HG03060 (cell line): ENCODE results near the gene WDR35.
A peak's percentile ranks its signal among the peaks of the same experiment; 100 is the strongest.

Source experiments
- ATAC-seq: cut with Tn5 transposase; IDR thresholded peaks from one replicate; pipeline ENCODE4 v1.9.1; 2021; ENCODE audit warnings: low read depth, moderate number of reproducible peaks; ENCODE audit not compliant: unreplicated experiment

Gene WDR35

DNA sequence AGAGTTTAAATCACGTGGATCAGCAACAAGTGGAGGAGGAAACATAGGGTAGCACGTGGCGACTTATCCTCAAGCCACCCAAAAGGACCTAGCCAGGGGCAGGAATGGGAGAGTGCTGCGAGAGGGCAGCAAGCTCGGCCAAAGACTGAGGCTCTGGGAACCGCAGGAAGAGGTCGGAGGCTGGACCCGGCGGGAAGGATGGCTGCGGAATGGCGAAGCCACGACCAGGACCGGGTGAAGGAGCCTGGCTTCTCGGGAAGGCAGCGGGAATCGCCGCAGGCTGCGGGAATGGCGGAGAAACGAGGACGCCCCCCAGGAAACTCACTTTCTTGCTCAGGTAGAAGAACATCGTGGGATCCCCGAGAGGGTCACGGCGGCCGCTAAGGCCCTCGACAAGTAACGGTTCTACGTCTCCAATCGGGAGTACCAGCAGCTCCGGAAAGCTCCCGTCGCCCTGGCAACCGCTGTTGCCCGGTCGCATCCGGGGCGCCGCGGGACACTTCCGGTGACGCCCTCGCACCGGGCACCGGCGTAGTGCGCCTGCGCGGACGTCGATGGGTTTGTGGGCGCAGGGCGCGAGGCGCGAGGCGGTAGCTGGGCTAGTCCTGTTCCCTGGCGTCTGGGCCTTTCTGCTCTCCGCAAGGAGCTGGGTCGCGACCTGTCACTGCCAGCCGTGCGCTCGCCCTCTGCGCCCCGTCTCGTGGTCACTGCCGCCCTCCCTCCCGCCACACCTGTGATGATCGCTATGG, at the start of gene WDR35:
TSS of gene WDR35 (minus strand) at position 439 of the 749 bp plus-strand sequence. CDS start at position 349, 90 bp downstream.
- peak; percentile 63 for ATAC-seq

DNA sequence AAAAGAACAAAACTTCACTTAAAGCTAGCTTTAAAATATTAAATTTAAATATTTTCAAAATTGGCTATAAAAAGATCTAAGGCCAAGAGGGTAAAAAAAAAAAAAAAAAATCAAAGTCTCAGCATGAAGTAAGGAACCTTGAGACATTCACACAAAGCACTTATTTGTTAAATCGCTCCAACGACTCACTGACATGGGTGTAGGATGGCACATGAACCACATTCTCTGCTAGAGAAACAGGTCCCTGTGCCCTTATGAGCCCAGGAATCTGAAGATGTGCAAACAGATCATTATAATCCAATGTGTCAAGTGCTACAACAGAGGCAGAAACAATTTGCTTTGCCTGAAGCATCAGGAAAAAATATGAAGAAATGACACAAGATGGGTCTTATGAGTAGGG, 47.8 kb upstream of the WDR35 start:
- no peak for ATAC-seq

DNA sequence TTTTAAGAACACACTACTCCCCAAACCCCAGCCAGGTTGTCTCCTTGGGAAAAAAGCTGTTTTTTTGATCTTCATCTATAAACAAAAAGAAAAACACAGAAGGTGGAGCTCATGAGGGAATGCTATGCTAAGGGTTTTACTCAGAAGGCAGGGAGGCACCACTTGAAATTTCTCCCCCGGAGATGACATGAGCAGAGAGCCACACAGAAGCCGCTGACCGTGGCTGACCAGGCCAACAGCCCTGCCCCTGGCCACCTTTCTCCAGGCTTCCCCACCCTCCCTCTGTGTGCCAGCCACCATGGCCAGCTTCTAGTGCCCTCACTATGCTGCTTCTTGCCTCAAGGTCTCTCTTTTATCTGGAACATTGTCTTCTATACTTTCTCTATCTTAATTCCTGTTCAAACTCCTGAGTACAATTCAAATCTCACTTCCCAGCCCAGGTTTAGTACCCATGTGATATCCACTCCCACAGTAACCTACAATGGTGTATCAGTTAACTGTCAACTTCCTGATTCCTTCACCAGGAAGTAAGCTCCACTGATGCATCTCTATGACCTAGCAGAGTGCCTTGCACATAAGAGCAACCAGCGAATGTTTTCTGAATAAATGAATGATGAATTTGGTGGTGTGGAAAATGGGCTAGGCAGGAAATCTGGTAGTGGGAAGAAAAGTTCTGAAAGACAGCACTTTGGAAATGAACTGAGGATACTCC, 46.2 kb upstream of the WDR35 start:
- ATAC-seq = no peak

GRCh38 chr2:20034821-20035220, 44.9 kb upstream of the WDR35 start:
- ATAC-seq = no peak

- no peak for ATAC-seq
These were observed 44.3 kb upstream of the WDR35 start for GRCh38 chr2:20034218-20034617.

GRCh38 chr2:20033322-20033721, 43.4 kb upstream of the WDR35 start:
- no peak for ATAC-seq

- no peak for ATAC-seq
These were observed 40.3 kb upstream of the WDR35 start for GRCh38 chr2:20030224-20030623.

DNA sequence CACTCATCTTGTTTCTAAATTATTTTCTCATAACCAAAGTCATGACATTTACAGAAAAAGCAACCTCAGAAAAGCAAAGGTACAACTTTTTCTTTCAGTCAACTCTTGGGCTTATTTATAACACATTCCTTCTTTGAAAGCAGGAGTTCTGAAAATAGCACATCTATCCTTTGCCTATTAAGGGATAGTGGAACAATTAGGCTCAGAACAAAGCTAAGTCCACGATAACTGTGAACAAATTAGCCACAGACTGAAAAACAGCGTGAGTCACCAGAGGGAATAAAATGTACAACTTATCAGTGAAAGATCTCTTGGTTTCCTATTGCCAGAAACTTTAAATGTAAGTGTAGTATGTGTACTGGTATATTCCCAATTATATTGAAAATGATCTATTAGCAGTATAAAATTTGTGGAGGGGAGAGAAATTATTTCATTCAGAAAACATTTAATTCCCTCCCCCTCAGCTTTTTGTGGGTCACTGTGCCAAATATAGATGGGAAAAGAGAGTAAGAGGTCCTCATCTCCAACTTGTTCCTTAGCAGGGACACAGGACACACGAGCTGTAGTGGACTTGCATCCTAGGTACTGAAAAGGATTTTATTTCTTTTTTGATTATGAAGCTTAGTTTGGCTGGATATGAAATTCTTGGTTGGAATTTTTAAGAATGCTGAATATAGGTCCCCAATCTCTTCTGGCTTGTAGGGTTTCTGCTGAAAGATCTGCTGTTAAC, 38.0 kb upstream of the WDR35 start:
- no peak for ATAC-seq

DNA sequence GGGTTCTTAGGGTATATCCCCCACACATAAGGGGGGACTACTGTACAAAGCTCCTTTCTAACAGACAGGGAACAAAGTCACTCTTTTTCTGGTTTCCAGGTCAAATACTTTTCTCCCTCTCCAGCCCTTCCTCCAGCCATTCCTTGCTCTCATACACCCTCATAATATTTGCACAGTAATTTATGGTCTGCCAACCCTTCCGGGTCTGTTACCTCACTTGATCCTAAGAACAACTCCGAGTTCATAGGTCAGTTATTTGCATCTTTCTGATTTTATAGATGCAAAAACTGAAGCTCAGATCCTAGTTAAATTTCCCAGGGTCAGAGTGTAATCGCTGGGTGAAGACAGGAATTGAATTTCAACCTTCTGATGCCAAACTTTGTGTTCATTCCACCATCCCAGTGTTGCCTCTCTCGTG, 37.4 kb upstream of the WDR35 start:
- no peak for ATAC-seq

DNA sequence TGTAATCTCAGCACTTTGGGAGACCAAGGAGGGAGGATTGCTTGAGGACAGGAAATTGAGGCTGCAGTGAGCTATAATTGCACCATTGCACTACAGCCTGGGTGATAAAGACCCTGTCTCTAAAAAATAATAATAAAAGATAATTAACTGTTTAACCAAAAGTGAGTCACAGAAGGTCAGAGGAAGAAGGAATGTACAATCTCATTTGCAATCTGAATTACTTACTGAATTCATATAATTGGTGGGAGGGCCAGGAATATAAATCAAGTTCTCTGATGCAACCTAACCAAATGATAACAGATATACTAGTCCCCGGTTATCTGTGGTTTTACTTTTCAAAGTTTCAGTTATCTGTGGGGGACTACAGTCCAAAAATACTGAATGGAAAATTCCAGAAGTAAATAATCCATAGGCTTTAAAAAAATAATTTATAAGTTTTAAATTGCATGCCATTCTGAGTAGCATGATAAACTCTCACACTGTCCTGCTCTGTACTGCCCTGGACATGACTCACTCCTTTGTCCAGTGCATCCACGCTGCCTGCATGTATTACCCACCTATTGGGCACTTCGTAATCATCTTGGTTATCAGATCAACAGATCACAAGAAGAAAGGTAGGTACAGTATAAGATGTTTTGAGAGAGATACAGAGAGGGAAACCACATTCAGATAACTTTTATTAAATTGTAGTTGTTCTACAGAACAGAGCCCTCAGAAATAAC, 35.3 kb upstream of the WDR35 start:
- no peak for ATAC-seq

DNA sequence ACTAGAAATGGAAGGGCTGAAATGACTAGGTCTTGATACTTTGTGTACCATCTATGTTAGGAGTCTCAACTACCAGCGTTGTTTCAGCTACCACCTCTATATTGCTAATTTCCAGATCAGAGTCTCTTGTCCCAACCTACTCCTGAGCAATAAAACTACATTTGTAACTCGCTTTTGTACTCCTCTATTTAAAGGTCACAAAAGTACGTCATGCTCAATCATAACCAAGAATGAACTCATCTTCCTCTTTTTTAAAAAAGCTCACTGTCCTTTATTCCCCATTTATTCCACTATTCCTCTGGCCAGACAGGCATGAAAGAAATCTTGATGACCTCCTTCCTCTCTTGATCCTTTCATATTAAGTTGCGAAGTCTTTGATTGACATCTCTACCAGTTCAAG, 33.8 kb upstream of the WDR35 start:
- ATAC-seq = no peak

DNA sequence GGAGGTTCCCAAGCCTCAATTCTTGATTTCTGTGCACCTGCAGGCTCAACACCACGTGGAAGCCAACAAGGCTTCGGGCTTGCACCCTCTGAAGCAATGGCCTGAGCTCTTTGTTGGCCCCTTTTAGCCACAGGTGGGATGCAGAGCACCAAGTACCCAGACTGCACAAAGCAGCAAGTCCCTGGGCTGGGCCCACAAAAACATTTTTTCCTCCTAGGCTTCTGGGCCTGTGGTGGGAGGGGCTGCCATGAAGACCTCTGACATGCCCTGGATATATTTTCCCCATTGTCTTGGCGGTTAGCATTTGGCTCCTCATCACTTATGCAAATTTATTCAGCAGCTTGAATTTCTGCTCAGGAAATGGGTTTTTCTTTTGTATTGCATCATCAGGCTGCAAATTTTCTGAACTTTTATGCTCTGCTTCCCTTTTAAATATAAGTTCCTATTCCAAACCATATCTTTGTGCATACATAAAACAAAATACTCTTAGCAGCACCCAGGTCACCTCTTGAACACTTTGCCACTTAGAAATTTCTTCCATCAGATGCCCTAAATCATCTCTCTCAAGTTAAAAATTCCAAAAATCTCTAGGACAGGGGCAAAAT, 31.6 kb upstream of the WDR35 start:
- no peak for ATAC-seq

DNA sequence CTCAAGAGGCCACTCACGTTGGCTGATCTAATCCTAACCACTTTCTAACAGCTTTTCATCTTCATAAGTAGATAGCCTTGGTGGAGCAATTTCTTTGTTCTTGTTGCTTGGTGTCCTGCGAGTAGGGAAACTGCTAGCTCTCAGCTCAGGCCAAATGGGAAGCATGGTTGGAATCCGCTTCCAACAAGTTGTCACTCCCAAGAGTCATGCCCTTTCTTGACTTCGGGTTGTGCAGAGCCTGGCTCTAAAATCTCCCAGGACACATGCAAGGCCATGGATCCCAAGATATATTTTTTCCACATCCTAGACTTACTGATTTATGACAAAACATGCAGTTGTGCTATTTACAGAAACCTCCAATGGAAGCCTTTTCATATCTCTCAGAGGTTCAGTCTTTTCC, 29.8 kb upstream of the WDR35 start:
- no peak for ATAC-seq

DNA sequence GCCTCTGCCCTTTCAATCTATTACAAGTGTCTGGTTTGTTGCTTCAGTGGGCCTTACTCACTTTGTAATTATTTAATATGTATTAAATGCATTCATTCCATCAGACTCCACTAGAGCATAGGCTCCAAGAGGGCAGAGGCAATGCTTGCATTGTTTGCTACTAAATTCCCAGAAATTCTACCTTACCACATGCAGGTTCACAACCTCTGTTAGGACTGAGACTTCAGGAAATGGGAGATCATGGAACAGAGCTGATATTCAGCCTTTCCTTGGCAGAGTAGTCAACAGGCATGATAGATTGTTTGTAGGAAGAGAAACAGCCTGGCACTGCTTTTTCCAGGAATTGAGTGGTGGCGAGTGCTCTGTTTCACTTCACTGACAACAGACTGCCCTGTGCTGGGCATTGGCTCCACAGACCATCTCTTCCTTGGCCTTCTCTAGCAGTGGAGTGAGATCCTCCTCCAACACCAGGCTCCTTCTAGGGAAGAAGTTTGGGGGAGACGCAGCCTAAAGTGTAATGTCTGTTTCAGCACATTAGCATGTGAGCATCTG, 28.8 kb upstream of the WDR35 start:
- ATAC-seq = no peak

DNA sequence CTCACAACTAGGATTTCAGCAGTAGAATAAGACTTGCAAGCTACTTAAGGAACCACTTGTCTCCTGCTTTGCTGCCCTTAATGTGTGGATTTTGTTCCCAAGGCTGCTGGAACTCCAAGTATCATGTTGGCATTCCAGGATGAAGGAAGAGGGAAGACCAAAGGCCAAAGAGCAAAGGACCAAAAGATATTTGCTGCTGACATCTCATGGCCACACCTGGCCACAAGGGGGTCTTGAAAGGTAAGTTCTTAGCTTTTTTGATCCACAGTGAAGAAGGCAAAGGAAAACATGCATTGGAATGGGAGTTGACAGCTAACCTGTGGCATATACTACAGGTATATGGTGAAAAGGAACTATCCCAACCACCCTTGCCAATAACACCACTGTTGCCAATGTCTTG, 26.4 kb upstream of the WDR35 start:
- no peak for ATAC-seq

- no peak for ATAC-seq
These were observed 25.7 kb upstream of the WDR35 start for GRCh38 chr2:20015482-20016083.

DNA sequence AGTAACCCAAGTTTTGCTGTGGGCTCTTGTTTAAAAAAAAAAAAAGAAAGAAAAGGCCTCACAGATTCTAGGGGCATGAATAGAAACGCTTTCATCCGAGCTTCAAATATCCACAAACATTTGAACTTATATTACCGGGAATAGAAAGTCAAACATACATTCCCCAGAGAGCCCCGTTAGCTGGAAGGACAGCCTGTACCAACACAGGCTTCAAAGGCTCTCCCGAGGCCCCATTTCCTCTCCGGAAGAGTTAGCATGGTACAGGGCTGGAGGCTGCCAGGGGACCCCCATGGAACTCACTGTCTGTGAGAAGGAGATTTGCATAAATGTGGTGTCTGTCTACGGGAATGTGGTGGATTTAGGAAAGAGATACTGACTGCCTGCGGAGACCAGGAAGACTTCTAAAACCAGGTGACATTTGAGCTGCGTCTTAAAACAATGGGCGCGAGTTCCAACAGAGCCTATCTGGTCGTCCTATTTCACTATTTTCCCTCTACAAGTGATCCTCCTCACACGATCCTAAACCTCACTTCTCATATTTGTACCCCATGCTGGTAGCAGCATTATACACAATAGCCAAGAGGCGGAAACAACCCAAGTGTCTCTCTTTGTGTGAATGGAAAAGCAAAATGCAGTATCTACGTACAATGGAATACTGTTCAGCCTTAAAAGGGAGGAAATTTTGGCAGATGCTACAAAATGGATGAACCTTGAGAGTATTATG, 23.4 kb upstream of the WDR35 start:
- ATAC-seq = no peak

GRCh38 chr2:20012282-20013125, 22.6 kb upstream of the WDR35 start, which contains the start of gene MATN3:
TSS of gene MATN3 (minus strand) at chr2:20012668. CDS start at chr2:20012631, 37 bp downstream.
- no peak for ATAC-seq
